Stimulated activated CD8-positive, alpha-beta memory T cell treated with anti-CD3 and anti-CD28 coated beads, Interleukin-7, amount 100 ng/mL, for 24 hours (primary cell): ENCODE measurements around the gene SLC25A34.

Source experiments
- DNase-seq: peaks from one replicate; pipeline ENCODE4 v3.0.0-alpha.2; 2020; ENCODE audit warnings: low read depth

Gene SLC25A34

GRCh38 chr1:15753776-15754175 is 17.7 kb downstream of the SLC25A34 start:
- no peak for DNase-seq

- DNase-seq: no peak
Measured at GRCh38 chr1:15755021-15755645, 19.1 kb downstream of the SLC25A34 start.

- DNase-seq: no peak
Measured at GRCh38 chr1:15755646-15756040, 19.6 kb downstream of the SLC25A34 start.

- DNase-seq: no peak
Measured at GRCh38 chr1:15756143-15757015, 20.3 kb downstream of the SLC25A34 start.

- DNase-seq: no peak
Measured at GRCh38 chr1:15757016-15757543, 21.0 kb downstream of the SLC25A34 start.

- DNase-seq: no peak
Measured at GRCh38 chr1:15757575-15758342, 21.7 kb downstream of the SLC25A34 start.

GRCh38 chr1:15758343-15758931 is 22.4 kb downstream of the SLC25A34 start, which contains the start of gene FBLIM1:
Gene FBLIM1 (plus strand): TSS chr1:15758795. CDS start chr1:15764984, 6,189 bp downstream.
- DNase-seq: no peak

- no peak for DNase-seq
Measured at GRCh38 chr1:15758953-15759661, 23.0 kb downstream of the SLC25A34 start.

- DNase-seq: no peak
Measured at GRCh38 chr1:15760520-15761211, 24.6 kb downstream of the SLC25A34 start.

- DNase-seq: no peak
Measured at GRCh38 chr1:15761366-15762128, 25.5 kb downstream of the SLC25A34 start.

- DNase-seq: no peak
Measured at GRCh38 chr1:15762546-15762945, 26.5 kb downstream of the SLC25A34 start.

- DNase-seq: no peak
Measured at GRCh38 chr1:15764269-15764764, 28.3 kb downstream of the SLC25A34 start.

- DNase-seq: no peak
Measured at GRCh38 chr1:15764890-15765289, 28.8 kb downstream of the SLC25A34 start.

GRCh38 chr1:15765495-15766194 is 29.6 kb downstream of the SLC25A34 start:
- no peak for DNase-seq

GRCh38 chr1:15767941-15768340 is 31.9 kb downstream of the SLC25A34 start:
- no peak for DNase-seq

- DNase-seq: no peak
Measured at GRCh38 chr1:15768388-15768787, 32.3 kb downstream of the SLC25A34 start.

- DNase-seq: no peak
Measured at GRCh38 chr1:15770313-15770962, 34.4 kb downstream of the SLC25A34 start.

- no peak for DNase-seq
Measured at GRCh38 chr1:15771836-15772515, 35.9 kb downstream of the SLC25A34 start.
